ENCODE data around the gene EPHA4. TPM values are rescaled to one million over a fixed set of nuclear protein-coding genes. Genes with fewer than 3 reads are reported as not detected.

Gene EPHA4
- polyA plus RNA-seq, 1 donor (not counting 4 experiments of a cell fraction or from before 2014, with no cell fraction given) = 9.0 TPM

DNA sequence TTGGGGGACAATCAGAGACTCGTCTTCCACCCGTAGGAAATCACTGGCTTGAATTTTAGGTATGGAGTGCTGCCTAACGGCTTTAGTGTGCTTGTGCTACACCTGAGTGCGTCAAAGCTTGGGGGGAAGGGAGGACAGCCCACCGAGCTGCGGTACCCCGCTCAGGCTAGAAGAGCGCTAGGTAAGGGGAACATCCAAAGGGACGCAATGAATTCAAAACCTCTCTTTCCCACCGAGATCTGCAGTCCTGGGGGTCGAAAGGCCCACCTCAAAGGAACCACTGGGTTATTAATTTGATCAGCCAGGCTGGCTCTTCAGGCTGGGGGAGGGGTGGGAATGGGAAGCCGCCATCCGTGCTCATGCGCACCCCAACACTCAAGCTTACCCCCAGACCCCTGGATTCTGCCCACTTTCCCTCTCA, 2.7 kb downstream of the EPHA4 start:
- Histone ChIP-seq H3K27me3 (ENCODE audit: control insufficient read depth, extremely low read depth, insufficient read depth, low read length) (peaks cover 10% of the 10 kb centered on the region), H4K20me1 (ENCODE audit: control insufficient read depth, extremely low read depth, insufficient read depth, low read length) (no peaks in the 10 kb centered on the region), H2AFZ (ENCODE audit: control insufficient read depth, low read length) (no peak overlapping the region), H3K79me2 (ENCODE audit: control insufficient read depth, insufficient read depth, low read length) (peaks cover 4% of the 10 kb centered on the region), H3K9me1 (ENCODE audit: control insufficient read depth, extremely low read depth, insufficient read depth, low read length) (no peaks in the 10 kb centered on the region), H3K4me1 (ENCODE audit: control insufficient read depth, extremely low read depth, insufficient read depth, low read length) (peaks cover 10% of the 10 kb centered on the region), H3K4me3 (ENCODE audit: control insufficient read depth in 2 of 3, extremely low read depth in 1 of 3, insufficient read depth in 2 of 3, low read depth in 1 of 3, low read length in 3 of 3) (no peak overlapping the region), H3K9me3 (ENCODE audit: control insufficient read depth, low read depth, low read length) (no peaks in the 10 kb centered on the region), H3K9ac (ENCODE audit: control insufficient read depth, extremely low read depth, insufficient read depth, low read length) (no peak overlapping the region), H3K4me2 (ENCODE audit: control insufficient read depth, extremely low read depth, insufficient read depth, low read depth, low read length) (no peak overlapping the region), H3K27ac (ENCODE audit: control insufficient read depth, insufficient read depth, low read length) (no peak overlapping the region), H3K36me3 (ENCODE audit: control insufficient read depth in 2 of 2, extremely low read depth in 1 of 2, insufficient read depth in 2 of 2, low read length in 2 of 2) (no peaks in the 10 kb centered on the region)
- no peak for TF ChIP-seq EZH2 (IDR thresholded peaks at IDR 0.05; ENCODE audit: low read length)
- TF ChIP-seq, protein P1, sequence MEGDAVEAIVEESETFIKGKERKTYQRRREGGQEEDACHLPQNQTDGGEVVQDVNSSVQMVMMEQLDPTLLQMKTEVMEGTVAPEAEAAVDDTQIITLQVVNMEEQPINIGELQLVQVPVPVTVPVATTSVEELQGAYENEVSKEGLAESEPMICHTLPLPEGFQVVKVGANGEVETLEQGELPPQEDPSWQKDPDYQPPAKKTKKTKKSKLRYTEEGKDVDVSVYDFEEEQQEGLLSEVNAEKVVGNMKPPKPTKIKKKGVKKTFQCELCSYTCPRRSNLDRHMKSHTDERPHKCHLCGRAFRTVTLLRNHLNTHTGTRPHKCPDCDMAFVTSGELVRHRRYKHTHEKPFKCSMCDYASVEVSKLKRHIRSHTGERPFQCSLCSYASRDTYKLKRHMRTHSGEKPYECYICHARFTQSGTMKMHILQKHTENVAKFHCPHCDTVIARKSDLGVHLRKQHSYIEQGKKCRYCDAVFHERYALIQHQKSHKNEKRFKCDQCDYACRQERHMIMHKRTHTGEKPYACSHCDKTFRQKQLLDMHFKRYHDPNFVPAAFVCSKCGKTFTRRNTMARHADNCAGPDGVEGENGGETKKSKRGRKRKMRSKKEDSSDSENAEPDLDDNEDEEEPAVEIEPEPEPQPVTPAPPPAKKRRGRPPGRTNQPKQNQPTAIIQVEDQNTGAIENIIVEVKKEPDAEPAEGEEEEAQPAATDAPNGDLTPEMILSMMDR (optimal IDR thresholded peaks at IDR 0.05 in 1 of 3, IDR thresholded peaks at IDR 0.05 in 1 of 3, conservative IDR thresholded peaks at IDR 0.05 in 1 of 3; ENCODE audit: extremely low read depth in 1 of 3, insufficient read depth in 2 of 3, low read length in 3 of 3) = no peak
- dilution Hi-C loops (cut with MboI; ENCODE audit: extremely low pct_ligation_motif_present, low sequenced_read_pairs) = no loop called here
- DNase-seq (ENCODE audit: low read depth, low spot score) = no peak
- FAIRE-seq = no peak

DNA sequence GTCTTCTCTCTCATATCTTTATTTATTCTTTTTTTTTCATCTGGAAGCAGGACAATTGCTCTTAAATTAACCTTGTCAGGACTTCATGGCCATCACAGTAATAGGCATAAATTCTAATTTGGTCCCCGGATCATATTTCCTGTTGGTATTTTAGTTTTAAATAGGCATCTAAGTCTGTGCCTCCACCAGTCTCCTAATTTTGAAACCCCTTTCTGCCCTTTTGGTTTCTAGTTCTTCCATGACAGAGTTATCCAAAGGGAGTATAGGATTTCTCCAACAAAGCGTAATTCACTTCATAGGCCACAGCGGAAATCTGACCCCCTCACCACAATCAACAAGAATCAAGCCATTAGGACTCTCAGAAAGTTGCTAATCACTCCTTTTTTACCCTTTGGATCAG, 3.8 kb downstream of the EPHA4 start:
- dilution Hi-C loops (cut with MboI; ENCODE audit: extremely low pct_ligation_motif_present, low sequenced_read_pairs) = no loop called here
- Histone ChIP-seq H3K9me1 (ENCODE audit: control insufficient read depth, extremely low read depth, insufficient read depth, low read length) (no peaks in the 10 kb centered on the region), H3K4me1 (ENCODE audit: control insufficient read depth, extremely low read depth, insufficient read depth, low read length) (peaks cover 5% of the 10 kb centered on the region), H3K36me3 (ENCODE audit: control insufficient read depth in 2 of 2, extremely low read depth in 1 of 2, insufficient read depth in 2 of 2, low read length in 2 of 2) (no peaks in the 10 kb centered on the region), H4K20me1 (ENCODE audit: control insufficient read depth, extremely low read depth, insufficient read depth, low read length) (no peaks in the 10 kb centered on the region), H3K4me2 (ENCODE audit: control insufficient read depth, extremely low read depth, insufficient read depth, low read depth, low read length) (no peak overlapping the region), H3K27me3 (ENCODE audit: control insufficient read depth, extremely low read depth, insufficient read depth, low read length) (peaks cover 5% of the 10 kb centered on the region), H3K79me2 (ENCODE audit: control insufficient read depth, insufficient read depth, low read length) (peaks cover 4% of the 10 kb centered on the region), H3K9me3 (ENCODE audit: control insufficient read depth, low read depth, low read length) (no peaks in the 10 kb centered on the region), H3K27ac (ENCODE audit: control insufficient read depth, insufficient read depth, low read length) (no peak overlapping the region), H2AFZ (ENCODE audit: control insufficient read depth, low read length) (no peak overlapping the region), H3K4me3 (ENCODE audit: control insufficient read depth in 2 of 3, extremely low read depth in 1 of 3, insufficient read depth in 2 of 3, low read depth in 1 of 3, low read length in 3 of 3) (no peak overlapping the region), H3K9ac (ENCODE audit: control insufficient read depth, extremely low read depth, insufficient read depth, low read length) (no peak overlapping the region)
- FAIRE-seq = no peak
- no peak for DNase-seq (ENCODE audit: low read depth, low spot score)
- no peak for TF ChIP-seq EZH2 (IDR thresholded peaks at IDR 0.05; ENCODE audit: low read length)
- TF ChIP-seq, protein P1 (optimal IDR thresholded peaks at IDR 0.05 in 1 of 3, IDR thresholded peaks at IDR 0.05 in 1 of 3, conservative IDR thresholded peaks at IDR 0.05 in 1 of 3; ENCODE audit: extremely low read depth in 1 of 3, insufficient read depth in 2 of 3, low read length in 3 of 3) = no peak

Data from keratinocyte (primary cell).